Measurements from ENCODE around the gene PRKAR1B.

DNA sequence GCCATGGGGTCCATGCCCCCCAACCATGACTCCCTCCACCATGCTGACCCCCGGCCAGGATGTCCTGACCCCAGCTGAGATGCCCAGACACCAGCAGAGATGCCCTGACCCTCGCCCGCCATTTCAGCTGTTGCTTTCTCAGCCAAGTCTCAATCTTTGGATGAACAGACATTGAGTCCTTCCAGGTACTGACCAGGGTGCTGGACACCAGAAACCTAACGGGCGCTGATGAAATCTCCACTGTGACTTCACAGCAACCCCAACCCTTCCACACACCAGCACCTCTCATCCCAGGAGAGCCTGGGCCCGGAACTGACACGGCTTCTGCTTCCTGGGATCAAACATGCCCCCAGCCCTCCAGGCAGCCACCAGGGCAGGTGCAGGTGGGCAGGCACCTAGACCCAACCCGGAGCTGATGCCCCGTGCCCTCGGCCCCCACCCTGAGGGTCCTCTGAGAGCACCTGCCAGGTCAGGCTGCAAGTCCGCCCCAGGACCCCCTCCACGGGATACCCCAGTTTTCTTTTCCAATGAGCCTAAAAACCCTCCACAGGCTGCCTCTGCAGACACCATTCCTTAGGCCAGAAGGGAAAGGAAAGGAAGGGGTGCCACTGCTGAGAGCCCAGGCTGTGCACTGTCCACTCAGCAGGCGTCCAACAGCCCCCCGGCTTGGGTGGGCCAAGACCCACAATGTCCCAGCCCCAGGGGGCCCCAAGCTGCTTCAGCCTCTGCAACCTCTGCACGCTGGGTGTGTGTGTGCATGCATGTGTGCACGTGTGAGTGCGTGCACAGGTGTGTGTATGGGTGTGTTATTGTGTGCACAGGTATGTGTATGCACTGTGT is 164.1 kb downstream of the PRKAR1B start:
- TF ChIP-seq, protein P1, sequence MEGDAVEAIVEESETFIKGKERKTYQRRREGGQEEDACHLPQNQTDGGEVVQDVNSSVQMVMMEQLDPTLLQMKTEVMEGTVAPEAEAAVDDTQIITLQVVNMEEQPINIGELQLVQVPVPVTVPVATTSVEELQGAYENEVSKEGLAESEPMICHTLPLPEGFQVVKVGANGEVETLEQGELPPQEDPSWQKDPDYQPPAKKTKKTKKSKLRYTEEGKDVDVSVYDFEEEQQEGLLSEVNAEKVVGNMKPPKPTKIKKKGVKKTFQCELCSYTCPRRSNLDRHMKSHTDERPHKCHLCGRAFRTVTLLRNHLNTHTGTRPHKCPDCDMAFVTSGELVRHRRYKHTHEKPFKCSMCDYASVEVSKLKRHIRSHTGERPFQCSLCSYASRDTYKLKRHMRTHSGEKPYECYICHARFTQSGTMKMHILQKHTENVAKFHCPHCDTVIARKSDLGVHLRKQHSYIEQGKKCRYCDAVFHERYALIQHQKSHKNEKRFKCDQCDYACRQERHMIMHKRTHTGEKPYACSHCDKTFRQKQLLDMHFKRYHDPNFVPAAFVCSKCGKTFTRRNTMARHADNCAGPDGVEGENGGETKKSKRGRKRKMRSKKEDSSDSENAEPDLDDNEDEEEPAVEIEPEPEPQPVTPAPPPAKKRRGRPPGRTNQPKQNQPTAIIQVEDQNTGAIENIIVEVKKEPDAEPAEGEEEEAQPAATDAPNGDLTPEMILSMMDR (IDR thresholded peaks at IDR 0.05): no peak
- no peak for TF ChIP-seq POLR2A (IDR thresholded peaks at IDR 0.05)
